HG03064 (cell line): ENCODE data around the gene MRNIP.

ENCODE experiments used
- ATAC-seq: cut with Tn5 transposase; IDR thresholded peaks from one replicate; pipeline ENCODE4 v1.9.1; 2021; ENCODE audit warnings: low read depth; ENCODE audit not compliant: unreplicated experiment

MRNIP gene

DNA sequence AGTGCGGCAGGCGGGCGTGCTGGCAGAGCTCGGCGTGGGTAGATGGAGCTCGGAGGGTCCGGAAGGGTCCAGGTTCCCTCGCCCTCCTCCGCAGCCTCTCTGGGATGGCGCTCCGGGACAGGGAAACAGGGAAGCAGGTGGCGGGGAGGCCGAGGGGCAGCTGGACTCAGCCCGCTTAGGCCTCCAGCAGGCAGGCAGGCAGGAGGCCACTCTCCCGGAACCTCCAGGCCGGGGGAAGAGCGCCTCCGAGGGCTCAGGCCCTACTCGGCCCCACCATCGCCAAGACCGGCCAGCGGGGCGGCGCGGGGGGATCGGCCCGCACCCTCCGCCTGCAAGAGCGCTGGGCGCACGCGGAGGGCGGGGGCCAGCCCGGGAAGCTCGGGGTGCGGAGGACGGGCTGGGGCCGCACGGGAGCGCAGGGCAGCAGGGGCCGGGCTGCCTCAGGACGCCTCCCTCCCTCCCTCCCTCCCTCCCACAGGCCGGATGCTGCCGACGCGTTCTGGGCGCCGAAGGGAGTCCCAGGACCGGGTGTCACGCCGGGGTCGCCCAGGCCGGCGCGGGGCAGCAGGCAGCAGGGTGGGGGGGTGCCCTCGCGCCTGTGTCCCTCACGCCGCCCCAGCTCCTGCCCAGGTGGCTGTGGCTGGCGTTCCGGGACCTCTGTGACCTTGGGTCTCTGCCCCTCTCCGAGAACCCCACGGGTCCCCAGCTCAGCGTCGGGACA lies 52.9 kb downstream of the MRNIP start:
- ATAC-seq: peak; percentile 22

DNA sequence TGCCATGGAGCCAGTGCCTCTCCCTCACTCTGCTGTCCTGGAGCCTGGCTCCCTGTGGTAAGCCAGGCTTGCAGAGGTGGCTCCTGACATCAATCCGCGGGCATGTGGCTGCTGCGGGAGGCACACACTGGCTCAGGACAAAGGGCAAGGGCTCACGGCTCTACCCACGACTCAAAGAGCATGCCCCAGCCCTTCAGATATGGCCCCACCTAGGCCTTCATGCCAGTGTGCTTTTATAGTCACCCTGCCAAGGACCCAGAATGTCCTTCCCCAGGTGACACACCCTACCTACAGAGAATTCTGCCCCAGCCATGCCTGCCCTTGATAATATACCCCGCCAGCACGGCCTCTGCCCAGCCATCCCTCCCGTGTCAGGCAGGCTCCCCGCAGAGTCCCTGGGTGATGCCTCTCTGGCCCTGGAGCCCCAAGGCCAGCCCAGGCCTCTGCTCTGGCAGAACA lies 53.5 kb downstream of the MRNIP start:
- no peak for ATAC-seq

DNA sequence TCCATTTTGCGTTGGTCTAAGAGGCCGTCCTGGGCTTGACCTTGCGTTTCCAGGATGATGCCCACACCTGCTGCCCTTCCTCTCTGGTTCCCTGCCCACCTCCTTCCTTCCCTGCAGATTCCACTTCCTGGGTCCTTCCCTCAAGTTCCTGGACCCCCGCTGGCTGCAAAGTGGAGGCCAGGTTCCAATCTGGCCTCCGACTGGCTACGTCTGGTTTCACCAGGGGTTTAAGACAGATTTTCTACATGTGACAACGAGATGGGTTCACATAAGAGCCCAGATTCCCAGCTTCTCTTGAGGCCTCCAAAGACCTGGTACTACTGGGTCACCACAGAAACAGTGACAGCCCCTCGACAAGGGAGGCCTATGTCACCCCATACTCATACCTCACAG lies 54.1 kb downstream of the MRNIP start:
- ATAC-seq: no peak

DNA sequence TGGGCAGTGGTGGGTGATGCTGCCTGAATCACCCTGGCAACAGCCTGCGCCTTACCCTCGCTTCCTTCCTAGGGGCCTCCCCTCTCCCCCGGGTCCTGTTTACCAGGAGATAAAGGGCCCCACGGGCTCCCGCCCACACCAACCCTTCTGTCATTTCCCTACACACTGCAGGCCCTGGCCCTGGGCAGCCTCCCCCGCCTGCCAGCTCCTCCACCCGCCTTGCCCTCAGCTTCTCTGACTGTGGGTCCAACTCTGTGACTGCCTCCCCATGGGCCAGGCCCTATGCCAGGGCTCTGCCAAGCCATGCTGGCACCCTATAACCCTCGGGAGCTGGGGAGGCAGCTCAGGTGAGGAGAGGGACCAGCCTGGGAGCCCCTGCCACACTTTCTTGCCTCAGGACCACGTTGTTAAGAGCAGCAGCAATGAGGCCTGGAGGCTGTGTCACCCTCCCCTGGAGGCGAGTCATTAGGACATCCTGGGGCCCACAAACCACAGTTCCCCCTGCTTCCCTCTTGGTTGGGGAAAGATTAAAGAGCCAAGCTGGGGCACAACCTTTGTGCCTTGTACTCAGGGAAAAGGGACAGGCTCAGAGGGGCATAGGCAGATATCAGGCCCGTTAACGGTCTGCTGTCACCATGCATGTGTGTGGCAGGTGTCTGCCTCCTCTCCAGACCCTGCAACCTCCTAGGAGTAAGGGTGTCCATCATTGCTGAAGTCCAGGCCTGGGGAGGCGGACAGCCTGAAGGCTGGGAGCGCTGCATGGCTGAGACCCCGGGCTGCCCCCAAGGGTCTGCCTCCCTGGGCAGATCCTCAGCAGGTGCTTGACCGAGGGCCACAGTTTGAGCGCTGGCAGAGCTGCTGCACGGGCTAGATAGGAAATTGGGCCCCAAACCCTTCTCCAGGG lies 54.7 kb downstream of the MRNIP start:
- ATAC-seq: no peak

DNA sequence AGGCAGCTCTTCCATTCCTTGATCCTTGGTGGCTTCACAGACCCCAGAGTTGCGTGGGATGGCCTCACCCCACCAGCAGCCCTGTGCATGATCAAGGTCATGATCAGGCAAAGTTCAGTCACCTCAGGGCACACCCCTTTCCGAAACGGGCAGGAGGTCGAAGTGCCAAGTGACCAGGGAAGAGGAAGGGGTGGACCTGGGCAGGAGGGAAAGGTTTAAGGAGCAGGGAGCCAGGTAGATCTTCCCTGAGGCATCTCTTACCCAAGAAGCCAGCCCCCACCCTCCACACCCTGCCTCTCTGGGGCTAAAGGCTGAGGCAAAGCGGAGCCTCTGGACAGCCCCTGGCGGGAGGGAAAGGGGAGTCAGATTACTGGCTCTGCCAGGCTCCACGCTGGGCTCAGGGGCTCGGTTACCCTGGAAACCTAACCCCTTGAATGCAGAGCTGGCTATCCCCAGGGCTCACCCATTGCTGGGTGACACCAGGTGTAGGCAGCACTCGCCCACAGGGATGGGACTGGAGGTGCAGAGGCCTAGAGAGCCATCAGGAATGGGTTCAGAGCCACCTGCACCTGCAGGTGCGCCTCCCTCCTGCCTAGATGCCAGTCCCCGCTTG lies 55.6 kb downstream of the MRNIP start:
- ATAC-seq: no peak

DNA sequence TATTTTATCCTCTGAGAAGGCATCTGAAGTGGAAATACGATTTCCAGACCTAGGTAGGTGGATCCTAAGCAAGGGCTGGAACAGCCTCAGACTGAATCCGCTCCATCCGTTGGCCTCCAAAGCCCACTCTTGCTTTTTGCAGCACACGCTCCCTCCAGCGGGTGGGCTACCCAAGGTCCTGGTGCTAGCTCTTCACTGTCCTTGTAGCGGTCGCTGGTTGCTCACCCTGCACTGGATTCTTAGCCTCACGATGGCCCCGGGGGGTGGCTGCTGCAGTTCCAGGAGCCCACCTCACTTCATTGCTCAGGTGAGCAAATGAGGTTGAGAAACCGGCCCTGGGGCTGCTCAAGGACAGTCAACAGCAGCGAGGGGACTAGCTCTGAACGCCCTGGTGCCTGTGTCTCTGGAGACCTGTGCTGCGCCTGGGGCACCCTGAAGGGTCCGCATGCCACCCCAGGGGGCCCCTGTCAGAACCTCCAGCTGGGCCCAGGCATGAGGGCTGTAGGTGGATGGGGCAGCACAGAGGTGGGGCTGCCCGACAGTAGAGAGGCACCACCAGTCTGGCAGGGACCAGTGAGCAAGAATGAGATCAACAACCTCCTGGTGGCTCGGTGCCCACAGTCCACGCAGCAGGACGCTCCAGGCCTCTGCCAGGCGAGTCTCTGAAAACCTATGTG lies 56.3 kb downstream of the MRNIP start:
- no peak for ATAC-seq

DNA sequence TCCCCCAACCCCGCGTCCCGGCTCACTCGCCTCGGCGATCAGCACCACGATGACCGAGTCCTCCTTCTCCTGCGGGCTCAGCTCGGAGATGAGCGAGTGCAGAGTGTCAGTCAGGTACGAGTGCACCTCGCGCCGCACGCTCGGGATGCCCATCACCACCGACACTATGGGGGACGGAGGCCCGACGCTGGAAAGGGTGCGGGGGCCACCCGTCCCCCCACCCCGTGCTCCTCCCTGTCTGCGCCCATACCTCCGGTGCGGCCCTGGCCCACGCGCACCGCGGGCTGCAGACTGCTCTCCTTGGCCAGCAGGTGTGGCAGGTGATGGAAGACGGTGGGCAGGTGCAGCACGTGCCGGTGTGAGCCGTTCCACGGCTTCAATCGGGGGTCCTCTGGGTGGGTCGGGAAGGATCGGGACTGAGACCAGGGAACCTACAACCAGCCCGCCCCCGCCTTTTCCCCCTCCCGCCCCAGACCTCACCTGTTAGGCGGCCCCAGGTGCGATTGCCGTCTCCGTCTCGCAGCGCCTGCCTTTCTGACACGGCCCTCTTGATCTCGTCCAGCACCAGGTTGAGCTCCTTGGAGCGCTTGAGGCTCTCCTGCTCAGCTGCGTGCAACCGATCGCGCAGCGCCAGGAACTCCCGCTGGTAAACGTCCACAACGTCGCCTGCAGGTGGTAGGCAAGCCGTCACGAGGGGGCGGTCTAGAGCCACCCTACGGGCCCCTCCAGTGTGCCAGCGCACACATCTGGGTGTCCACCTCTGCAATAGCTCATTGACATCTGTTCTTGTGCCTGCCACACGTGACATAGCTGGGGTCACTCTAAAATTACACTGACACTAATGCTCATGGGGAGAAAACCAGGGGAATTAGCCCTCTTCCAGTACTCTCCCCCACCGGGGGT lies 57.1 kb downstream of the MRNIP start:
- ATAC-seq: no peak

DNA sequence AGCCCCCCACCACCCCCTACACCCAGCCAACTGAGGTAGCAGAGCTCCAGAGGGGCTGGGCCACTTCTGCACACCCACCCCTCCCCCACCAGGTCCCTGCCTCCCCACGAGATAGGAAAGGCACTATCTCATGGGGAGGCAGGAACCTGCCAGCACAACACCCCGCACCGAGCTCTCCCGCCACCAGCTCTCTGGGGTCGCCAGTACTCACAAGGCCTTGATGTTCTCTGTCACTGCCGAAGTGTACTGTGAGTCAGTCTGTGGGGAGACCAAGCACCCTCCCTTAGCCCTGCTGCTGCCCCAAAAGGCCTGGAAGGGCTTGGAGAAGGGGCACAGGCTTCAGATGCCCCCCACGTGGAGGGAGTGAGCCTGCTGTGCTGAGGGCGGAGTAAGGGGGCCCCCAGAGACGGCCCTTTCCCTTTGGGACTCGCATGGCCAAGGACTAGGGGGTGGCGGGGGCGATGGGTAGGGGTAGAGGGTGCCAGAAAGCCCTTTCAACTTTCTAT lies 57.9 kb downstream of the MRNIP start:
- ATAC-seq: no peak

DNA sequence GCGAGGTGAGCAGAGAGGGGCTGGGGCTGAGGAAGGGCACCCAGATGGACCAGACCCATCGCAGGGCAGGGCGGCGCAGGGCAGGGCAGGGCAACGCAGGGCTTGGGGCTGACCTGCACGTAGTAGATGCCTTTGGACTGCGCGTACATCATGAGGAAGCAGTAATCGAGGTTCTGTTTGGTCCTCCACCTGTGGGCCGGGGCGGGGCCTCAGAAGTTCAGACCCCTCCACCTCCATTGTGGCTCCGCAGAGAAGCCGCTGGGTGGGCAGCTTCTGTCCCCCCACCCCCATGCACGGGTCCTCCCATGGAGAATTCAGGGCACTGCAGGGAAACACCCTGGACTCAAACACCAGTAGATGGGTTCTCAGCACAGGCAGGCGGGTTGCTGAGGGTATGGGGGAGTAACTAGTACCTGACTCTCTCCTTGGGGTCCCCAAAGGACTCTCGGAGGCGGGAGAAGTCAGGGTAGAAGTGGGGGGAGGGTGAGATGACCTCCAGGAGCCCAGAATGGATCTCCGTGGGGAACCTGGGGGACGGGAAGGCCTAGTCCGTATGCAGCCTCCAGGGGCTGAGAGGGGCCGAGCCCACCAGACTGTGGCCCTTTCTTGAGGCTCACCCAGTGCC lies 58.4 kb downstream of the MRNIP start:
- ATAC-seq: no peak

DNA sequence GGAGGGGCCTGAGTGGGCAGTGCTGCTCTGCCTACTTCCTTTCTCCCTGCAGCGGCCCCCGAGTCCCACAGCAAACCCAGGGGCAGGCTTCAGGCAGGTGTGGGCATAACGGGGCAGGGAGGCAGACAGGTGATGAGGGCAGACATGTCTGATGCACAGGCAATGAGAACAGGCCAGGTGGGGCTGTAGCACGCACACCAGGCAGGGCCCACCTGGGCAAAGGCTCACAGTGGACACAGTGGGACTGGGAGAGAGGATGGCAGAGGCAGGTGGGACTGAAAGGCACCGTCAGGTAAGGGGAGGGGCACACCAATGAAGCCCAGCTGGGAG lies 59.0 kb downstream of the MRNIP start:
- no peak for ATAC-seq

DNA sequence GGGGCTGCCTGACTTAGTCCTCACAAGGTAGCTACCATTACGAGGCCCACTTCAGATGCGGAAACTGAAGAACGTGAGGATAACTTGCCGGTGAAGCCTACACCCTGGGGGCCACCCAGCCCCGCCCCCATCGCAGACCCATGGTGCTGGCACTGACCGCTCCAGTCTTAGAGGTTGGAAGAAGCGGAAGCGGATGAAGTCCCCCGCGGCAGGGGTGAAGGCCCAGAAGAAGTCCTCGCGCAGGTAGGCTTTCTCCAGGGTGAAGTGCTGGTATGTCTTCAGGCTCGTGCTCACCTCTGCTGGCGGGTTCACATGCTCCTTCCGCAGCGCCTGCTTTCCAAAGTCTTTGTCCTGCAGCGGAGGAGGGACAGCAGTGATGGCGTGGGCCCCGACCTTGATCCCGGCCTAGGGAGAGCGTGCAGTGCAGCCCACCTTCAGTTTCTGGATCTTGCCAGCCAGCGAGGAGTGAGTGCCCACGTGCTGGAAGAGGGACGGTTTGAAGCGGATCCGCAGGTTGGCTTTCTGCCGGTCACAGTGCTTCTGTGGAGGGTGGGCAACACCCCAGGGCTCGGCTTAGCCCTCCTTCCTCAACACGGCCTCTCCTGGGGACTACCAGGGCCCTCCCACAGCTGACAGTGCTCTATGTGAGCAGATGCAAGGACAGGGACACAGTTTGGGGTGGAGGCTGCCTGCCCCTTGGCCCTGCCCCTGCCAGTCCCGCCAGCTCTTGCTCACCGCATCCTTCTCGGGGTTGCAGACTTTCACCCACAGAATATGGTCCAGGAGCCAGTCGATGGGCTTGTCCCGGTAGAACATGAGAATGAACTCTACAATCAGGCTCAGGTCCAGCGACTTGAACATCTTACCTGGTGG lies 59.6 kb downstream of the MRNIP start:
- ATAC-seq: no peak

DNA sequence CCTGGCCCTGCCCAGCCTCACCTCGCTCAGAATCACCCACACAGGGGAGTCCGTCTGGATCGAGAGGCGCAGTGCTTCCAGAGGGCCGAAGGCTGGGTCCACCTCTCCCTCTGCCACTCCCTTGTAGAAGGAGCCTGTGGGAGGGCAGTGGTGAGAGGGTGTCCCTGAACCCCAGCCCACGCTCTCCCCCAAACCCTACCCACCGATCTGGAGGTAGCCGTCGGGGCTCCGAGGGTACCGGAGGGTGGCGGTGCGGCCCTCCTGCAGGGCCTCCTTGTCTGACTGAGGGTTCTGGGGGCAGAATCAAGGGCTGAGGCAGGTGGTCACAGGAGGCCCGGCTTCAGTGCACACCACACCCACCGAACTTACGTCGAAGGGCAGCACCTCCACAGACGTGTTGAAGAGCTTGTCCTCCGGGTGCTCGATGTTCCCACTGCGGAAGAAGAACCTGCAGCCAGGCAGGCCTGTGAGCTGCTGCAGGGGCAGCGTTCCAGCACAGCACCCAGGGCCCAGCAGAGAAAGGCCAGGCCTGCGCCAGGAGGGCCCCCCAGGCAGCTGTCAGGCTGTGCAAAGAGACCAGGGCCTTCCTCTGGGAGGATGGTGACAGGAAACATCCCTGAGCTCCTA lies 60.4 kb downstream of the MRNIP start:
- no peak for ATAC-seq

DNA sequence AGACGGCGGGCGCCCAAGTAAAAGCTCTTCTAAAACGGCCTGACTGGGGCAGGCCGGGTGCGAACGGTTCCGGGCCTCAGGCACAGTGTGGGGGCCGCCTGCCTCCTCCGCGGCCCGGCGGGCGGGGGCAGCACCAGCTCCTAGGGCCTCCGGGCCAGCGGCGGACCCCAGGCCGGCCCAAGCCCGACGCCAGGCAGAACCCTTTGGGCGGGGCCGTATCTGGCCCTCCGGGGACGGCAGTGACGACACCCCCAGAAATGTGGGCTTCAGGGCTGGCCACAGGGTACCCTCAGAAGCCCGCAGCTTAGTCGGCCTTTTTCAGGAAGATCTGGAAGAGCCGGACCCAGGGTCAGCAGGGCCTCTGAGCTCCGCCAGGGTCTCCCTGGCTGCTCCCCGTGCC lies 60.9 kb downstream of the MRNIP start:
- ATAC-seq: no peak

DNA sequence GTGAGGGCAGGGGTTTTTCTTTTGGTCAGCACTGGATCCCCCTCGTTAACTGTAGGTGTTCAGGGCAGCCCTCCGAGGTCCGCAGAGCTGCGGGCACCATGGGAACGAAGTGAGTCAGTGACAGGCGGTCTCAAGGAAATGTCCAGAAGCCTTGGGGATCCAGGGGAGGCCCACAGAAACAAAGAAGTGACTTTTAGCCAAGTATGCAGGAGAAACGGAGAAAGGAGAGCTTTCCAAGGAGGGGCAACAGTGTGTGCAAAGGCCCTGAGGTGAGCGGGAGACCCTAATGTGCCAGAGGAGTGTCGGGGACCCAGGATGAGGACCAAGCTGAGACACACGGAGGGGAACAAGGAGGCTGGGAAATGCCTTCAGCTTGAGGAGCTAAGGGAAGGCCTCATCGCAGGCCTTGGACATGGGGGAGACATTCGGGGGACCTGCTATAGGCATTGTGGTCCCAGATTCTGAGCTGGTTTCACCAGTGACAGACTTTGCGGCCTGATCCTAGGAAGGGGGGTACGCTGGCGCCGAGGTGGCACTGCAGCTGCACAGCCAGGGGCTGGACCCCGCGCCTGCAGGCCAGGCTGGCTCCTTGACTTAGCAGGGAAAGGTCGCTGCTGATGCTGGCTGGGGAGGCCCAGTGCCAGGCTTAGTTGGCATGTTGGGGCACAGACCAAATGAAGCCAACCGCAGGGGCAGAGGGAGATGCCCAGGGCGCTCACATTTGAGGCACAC lies 61.6 kb downstream of the MRNIP start:
- ATAC-seq: no peak

DNA sequence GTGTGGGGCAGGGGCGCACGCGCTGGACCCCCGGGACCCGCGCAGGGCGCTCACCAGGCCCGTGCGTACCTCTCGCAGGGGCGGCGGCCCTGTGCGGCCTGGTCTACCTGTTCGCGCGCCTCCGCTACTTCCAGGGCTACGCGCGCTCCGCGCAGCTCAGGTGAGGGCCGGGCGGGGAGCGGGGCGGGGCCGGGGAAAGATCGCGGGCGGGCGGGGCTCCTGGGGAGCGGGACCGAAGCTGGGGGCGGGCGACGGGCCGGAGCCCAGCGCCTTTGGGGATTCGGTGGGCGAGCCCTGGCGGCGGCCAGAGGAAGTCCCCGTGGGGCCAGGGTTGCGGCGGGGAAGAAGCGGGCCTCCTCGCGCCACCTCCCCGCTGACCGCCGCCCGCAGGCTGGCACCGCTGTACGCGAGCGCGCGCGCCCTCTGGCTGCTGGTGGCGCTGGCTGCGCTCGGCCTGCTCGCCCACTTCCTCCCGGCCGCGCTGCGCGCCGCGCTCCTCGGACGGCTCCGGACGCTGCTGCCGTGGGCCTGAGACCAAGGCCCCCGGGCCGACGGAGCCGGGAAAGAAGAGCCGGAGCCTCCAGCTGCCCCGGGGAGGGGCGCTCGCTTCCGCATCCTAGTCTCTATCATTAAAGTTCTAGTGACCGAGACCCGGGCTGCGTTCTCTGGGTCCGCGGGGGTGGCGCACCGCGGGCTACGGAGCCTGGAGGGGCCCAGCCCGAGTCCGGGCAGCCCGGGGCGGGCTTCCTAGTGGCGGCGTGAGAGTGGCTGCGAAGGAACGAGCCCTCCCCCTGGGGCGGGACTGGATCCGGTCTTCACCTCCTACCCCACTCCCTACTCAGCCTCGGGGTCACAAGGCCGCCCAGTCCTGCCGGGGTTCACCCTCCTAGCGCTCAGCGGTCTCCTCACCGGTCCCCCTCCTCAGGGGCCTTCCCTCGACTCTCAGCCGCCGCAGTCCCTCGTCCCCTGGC lies 62.5 kb downstream of the MRNIP start:
- ATAC-seq: peak; percentile 71
